HG03565 (cell line): ENCODE results near the gene TTYH1.
"Not testable (repeated sequence)": the region's sequence is repeated elsewhere in the genome, so short reads cannot be mapped to it uniquely, and the experiment has no call there.

Experiments used
- ATAC-seq: cut with Tn5 transposase; IDR thresholded peaks from one replicate; pipeline ENCODE4 v1.9.1; 2021; ENCODE audit warnings: mild to moderate bottlenecking, moderate library complexity; ENCODE audit not compliant: unreplicated experiment

TTYH1 gene

GRCh38 chr19:54436628-54437252, 21.5 kb downstream of the TTYH1 start:
- ATAC-seq = no peak

DNA sequence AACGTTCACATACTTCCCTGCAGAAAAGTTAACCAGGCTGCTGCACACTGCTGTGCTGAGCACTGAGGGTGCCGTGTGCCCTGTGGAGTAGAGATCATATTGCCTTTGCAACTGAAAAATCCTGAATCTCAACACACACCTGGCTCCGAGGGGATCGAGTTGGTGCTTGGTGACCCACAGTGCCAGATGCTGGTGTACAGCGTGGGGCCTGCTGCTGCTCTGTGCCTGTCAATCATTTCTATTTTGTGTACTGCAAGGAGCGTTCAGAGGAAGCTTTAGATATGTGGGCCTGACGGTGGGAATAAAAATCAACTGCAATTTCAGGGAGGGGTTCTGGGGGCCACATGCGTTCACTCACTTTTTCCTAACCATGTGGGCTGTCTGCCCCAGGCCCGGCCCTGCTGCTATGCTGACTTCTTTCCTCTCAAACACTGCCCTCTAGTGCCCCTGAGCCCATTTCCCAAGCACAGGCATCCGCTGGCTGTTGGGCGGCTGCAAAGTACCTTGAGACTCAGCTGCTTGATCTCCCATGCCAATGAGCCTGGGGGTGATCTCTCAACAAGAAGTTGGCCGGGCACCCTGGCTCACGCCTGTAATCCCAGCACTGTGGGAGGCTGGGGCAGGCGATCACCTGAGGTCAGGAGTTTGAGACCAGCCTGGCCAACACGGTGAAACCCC, 24.0 kb downstream of the TTYH1 start:
- no peak for ATAC-seq

GRCh38 chr19:54440641-54441040, 25.4 kb downstream of the TTYH1 start:
- no peak for ATAC-seq

DNA sequence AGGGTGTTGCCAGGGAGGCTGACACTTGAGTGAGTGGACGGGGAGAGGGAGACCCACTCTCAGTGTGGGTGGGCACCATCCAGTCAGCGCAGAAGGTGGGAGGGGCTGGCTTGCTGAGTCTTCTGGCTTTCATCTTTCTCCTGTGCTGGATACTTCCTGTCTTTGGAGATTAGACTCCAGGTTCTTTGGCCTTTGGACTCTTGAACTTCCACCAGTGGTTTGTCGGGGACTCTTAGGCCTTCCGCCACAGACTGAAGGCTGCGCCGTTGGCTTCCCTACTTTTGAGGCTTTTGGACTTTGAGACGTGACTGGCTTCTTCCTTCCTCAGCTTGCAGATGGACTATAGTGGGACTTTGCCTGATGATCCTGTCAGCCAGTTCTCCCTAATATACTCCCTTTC, 29.5 kb downstream of the TTYH1 start:
- no peak for ATAC-seq

- ATAC-seq = not testable (repeated sequence)
Observed at GRCh38 chr19:54446349-54446748, 31.1 kb downstream of the TTYH1 start.

GRCh38 chr19:54448040-54448773, 32.9 kb downstream of the TTYH1 start:
- no peak for ATAC-seq

DNA sequence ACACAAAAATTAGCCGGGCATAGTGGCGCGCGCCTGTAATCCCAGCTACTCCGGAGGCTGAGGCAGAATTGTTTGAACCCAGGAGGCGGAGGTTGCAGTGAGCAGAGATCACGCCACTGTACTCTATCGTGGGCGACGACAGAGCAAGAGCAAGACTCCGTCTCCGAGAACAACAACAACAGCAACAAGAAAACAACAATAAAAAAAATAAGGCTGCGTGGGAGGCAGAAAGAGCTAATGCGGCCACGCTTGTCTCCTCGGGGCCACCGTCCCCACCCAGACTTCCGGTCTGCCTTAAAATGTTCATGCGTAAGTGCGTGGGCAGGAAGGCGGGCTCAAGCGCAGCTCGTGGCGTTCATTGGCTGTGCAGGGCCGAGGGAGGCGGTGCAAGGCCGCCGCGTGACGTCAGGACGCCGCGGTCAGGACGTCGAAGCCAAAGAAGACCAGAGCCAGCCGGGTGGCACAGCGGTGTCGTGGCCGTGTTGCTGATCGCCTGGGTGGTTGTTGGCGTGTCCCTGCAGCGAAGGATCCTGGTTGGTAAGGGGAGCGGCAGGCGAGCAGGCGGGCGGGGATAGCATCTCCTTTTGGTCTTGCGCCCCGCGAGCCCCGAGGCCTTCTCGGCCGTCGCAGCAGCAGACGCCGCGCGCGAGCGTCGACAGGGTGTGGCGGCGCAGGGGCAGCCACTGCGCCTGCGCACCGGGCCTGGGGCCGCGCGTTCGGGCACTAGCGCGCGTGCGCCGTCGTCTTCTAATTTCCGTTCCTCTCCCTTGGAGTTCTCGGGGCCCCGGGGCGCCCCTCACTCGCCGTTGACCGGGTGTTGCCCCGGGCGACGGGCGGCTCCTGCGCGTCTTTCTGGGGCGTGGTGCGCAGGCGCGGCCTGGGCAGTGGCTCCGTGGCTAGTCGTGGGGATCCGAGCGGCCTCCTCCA, 33.8 kb downstream of the TTYH1 start, which contains the start of gene LENG8:
Gene LENG8 (plus strand): TSS at position 426 of the 927 bp plus-strand sequence. CDS start 2,146 bp downstream, outside the sequence.
- ATAC-seq = peak; percentile 81

- no peak for ATAC-seq
Observed at GRCh38 chr19:54449701-54450069, 34.4 kb downstream of the TTYH1 start.

DNA sequence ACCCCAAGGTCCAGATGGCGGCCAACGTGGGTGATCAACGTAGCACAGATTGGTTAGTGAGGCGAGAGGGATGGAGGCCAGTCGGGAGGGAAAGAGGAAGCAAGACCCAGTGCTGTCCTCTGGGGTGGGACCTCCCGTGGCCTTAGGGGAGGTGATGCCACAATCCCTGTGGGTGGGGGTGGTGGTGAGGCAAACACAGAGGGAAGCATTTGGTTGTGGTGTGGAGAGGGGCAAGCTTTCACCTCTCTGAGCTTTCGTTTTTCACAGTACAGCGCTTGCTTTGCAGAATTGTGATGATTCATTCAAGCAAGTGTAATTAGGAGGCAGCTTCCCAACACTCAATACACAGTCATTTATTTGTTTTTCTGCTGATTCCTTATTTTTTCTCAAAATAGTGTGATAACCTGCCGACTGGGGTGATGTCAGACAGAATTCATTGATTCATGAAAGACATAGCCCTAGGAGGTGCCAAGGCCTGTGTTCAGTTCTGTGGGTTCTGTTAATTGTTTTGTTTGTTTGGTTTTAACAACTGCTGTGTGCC, 36.1 kb downstream of the TTYH1 start:
- ATAC-seq = no peak

- no peak for ATAC-seq
Observed at GRCh38 chr19:54451997-54452396, 36.7 kb downstream of the TTYH1 start.

GRCh38 chr19:54452626-54453025, 37.4 kb downstream of the TTYH1 start:
- ATAC-seq = no peak

GRCh38 chr19:54453921-54454780, 38.9 kb downstream of the TTYH1 start:
- ATAC-seq = no peak

DNA sequence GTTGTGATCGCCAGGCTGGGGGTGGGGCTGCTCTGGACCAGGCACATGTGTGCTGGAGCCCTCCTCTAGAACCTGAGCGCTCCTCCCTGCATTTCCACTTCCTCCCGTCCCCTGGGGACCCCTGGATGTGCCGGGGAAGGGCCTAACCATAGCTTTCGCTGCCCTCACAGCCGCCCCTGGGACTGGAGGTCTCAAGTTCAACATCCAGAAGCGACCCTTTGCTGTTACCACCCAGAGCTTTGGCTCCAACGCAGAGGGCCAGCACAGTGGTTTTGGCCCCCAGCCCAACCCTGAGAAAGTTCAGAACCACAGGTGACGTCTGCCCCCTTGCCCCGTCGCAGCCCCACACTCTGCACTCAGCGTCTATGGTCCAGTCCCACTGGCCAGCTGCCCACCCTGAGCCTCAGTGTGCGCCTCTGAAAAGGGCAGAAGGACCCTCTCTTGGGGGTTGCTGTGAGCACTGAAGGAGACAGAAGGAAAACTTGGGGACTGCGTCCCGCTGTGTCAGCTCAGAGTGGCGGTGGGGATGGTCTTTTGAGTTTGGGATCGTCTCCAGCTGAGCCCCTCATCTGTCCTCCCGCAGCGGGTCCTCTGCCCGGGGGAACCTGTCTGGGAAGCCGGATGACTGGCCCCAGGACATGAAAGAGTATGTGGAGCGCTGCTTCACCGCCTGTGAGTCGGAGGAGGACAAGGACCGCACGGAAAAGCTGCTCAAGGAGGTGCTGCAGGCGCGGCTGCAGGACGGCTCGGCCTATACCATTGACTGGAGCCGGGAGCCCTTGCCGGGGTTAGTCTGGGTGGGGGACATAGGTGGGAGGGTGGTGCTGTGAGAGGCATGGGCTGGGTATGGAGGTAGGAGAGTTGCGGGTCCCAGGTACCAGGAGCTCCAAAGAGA, 39.8 kb downstream of the TTYH1 start:
- no peak for ATAC-seq

DNA sequence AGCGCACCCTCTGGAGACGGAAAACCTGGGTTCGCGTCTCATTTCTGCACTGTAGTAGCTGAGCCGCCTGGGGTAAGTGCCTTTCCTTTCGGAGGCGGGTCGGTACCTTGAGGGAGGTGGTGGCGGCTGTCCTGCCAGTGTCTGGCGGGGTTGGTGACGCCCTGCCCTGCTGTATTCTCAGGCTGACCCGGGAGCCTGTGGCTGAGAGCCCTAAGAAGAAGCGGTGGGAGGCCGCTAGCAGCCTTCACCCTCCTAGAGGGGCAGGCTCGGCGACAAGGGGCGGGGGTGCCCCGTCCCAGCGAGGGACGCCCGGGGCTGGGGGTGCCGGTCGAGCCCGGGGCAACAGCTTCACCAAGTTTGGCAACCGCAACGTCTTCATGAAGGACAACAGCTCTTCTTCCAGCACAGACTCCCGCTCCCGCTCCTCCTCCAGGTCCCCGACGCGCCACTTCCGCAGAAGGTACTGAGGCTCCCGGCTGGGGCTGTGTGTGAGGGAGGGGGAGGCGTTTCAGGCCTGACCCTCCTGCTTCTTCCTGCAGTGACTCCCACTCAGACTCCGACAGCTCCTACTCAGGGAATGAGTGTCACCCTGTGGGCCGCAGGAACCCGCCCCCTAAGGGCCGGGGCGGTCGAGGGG, 40.6 kb downstream of the TTYH1 start:
- ATAC-seq = no peak

GRCh38 chr19:54456423-54457373, 41.4 kb downstream of the TTYH1 start:
- no peak for ATAC-seq

- ATAC-seq = no peak
Observed at GRCh38 chr19:54457773-54458647, 42.7 kb downstream of the TTYH1 start.
